Measurements from ENCODE around the gene KCNMB2.

Gene KCNMB2

GRCh38 chr3:178870085-178870484, 333.8 kb downstream of the KCNMB2 start:
- DNase-seq (ENCODE audit: low spot score): no peak

DNA sequence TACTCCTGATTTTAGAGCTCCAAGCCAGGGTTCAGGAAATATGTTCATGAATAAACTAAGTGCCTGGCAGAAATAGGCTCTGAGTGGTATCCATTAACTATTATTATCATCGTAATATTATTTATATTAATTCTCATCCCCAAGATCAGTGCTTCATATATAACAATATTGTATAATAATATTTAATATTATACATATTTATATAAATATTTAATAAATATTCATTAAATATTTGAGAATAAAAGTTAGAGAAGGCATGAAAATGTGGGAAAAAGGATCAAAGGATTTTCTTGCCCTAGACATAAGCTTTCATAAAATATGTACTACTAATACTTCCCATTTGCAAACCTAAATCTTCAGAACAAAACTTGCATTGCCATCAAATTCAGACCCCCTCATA, 338.9 kb downstream of the KCNMB2 start:
- no peak for DNase-seq (ENCODE audit: low spot score)

GRCh38 chr3:178875836-178876235, 339.6 kb downstream of the KCNMB2 start:
- no peak for DNase-seq (ENCODE audit: low spot score)

DNA sequence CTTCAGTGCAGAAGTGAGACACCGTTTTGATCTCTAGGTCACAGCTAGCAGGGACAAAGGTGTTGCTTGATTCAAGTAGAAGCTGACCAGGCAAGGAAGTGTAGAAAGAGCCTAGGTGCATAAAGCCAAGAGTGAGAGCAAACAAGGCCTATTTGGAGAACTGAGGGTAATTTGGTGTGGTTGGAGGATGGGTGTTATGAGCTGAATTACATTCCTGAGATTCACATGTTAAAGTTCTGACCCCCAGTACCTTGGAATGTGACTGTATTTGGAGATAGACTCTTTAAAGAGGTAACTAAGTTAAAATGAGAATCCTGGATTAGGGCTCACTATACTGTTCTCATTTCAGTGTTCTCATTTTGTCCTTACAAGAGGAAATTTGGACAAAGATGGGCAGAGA, 344.0 kb downstream of the KCNMB2 start:
- no peak for DNase-seq (ENCODE audit: low spot score)
